SKM-1 (cell line): Measurements from ENCODE around the gene RIN3.

Experiments
- DNase-seq: peaks from one replicate; lab custom pipeline; 2025; ENCODE audit not compliant: unreplicated experiment; lab: John Stamatoyannopoulos, UW

Gene RIN3

DNA sequence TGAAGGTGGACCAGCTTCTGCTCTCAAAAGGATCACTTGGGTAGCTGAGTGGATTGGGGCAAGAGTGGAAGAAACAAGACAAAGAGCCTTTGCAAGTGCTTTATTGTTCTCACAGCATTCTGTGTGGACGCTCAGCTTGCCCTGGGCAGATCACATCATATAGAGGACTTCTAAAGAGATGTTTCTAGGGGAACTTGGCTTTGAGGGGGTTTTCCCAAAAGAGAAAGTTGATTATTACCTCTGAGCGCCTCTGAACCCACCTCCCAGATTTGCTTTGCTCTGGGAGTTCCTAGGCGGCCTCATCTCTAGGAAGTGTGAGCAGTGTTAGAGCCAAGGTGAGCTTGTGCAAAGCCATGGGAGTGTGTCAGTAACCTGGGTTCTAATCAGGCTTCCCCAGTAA, 81.7 kb downstream of the RIN3 start:
- DNase-seq = no peak

DNA sequence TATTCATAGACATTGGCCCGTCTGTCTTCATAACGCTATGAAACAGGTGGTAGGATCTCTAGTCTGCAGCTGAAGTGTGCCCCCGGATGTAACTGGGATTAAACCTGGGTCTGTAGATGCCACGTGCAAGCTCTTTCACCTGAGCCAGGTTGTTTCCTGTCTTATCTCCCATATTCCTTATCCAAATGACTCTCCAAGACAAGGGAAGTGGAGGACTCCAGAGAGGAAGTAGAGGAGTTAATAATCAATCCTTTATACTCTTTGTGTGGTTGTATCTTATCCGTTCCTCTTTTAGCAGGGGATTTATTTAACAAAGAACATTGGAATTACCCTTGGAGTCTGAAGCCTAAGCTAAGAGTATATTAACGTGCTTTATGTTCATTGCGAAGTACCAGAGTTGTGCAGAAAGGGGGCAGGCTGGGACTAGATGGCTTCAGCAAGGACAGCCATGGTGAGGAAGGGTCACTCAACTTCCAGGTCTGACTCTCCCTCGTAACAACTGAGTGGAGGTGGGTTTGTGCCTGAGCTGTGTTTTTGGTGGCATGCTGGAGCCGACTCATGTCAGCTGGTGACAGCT, 82.8 kb downstream of the RIN3 start:
- DNase-seq = no peak

DNA sequence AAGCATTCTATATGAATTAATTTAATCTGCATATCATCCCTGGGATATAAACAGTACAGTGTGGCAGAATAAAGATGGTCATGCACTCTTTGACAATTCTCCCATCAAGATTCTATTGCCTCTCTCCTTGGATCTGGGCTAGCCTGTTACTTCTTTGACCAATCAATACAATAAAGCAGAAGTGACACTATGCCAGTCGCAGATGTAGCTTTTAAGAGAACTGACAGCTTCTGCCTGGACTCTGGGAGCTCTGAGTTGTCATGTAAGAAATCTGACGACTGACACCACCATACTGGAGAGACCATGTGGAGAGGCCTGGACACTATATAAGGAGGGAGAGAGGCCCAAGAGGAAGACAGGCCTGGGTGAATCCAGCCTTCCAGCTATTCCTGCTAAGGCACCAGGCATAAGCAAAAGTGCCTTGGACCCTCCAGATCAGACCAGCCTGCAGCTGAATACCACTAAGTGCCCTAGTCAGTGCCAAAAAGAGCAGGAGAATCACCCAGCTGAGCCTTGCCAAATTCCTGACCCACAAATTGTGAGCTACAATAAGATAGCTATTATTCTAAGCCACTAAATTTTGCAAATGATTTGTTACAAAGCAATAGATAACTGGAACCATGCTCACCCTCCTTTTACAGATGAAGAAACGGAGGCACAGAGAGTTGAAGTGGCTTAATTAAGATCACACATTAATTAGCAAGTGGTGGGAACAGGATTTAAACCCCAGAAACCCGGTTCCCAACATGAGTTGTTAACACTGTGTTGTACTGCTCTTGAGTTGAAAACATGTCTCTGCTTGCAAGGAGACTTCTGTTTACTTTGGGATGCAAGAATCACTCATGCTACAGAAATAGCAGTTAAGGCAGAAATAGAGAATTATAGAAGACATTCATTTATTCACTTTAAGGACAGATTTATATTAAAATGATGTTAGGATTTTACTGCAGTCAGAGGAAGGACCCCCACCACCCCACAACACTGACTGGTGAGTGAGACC, 84.6 kb downstream of the RIN3 start:
- no peak for DNase-seq

- no peak for DNase-seq
Measured at GRCh38 chr14:92599811-92600210, 86.2 kb downstream of the RIN3 start.

DNA sequence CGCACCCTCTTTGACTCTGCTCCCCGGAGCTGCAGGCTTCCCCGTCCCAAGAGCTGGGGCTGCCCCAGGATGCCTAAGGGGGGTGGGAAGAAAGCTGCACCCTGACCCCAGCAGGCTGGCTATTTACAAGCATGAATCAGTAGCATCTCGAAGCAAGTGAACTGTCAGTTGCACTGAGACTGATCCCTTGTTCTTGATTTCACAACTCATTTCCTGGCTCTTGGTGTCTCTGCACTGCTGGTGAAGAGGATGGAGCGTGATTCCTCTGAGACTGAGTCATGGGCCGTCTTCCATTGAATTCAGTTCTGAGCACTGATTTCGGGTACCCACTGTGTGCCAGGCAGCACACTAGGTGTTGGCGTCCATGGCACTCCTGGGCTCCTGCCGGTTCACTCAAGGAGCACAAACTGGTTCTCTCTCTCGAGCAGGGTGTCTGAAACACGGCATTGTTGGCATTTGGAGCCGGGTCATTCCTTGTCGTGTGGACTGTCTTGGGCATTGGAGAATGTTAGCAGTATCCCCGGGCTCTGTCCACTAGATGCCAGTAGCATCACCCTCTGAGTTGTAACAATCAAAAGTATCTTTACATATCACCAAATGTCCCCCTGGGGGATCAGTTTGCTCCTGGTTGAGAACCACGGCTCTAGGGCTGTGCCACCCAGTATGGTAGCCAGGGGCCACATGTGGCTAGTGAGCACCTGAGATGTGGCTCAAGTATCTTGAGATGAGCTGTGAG, 86.9 kb downstream of the RIN3 start:
- DNase-seq = peak; percentile 6

DNA sequence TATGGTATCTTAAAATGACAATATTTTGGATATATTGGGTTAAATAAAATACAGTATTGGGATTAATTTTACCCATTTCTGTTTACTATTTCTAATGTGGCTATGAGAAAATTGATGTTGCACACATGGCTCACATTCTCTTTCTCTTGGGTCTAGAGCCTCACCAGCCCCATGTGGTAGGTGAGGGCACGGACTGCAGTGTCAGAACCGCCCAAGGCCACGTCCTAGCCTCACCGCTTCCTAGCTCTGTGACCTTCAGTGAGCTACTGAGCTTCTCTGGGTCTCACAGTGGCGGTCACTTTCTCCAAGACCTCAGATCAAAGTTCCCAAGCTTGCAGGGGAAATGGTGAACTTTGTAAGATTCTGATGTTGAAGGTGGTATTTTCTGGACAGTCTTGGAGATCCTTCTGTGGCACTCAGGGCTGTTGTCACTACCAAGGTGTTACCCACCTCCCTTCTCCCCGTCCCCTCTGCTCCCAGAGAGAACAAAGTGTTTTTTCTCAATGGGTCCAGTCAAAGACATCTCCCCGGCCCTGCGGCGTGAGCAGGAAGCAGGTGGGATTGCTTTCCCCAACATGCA, 87.6 kb downstream of the RIN3 start:
- no peak for DNase-seq

DNA sequence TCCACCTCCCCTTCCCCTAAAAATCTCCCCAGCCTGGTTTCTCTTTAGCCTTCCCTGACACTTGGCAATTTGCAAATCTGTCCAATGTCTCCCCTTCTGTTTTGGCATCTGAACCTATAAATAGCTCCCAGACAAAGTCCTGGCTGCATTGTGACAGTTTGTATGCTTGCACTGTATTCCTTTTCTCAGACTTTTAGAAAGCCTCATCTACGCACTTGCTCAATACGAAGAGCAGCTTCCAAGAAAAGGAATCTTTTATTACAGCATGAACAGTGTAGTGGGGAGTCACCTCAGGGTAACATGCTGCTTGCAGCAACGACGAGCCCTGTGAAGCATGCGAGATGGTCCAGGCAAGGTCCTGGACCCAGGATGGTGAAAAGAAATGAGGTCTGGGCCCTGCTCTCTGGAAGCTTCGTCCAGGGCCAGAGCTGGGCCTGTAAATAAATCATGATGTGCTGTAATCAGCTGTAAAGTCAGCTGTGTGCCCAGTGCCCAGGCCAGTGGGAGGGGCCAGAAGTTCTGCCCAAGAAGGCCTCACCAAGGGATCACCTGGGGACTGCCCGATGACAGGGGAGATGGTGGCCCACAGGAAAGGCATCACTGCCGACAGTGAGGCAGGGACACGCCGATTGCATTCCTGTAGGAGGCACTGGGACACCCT, 88.3 kb downstream of the RIN3 start:
- no peak for DNase-seq

DNA sequence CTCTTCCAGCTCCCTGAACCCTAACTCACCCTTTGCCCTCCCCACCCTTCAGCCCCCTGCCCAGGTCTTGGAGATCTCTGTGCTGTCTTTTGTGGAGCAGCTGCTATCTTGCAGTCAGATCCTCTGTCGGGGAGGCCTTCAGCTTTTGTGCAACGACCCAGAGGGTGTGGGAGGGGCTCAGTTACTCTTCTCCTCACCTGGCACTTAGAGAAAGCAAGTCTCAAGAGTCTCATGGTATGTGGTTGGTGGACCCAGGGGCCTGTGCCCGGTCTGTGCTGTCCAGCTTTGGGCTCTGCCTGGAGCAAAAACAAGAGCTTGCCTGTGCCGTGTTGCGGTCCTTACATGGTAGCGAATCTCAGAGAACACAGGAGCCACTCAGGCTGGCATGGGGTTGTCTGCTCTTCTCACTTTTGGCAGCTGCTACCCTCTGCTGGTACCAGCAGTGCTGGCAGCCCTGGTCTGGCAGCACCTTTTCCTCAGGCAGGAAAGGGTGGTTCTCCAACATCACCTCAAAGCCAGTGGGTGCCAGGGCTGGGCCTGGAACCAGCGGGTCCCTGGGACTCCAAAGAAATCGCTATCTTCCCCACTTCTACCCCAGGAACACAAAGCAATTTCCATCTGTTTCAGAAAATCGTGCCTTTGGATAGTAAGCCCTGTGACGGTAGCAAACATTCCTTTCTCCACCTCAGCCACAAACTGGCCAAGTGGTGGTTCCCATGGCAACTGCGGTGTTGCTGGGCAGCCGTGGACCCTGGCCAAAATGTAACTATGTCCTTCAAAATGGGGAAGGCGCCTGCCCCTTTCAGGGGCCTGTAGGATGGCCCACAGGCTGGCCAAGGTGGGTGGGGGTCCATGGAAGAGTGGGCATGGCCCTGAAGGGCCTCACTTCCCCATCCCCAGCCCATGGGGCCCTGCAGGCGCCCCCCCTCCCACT, 90.0 kb downstream of the RIN3 start:
- DNase-seq = no peak

- no peak for DNase-seq
Measured at GRCh38 chr14:92605274-92605940, 91.8 kb downstream of the RIN3 start.

GRCh38 chr14:92607251-92607650, 93.7 kb downstream of the RIN3 start:
- no peak for DNase-seq

- no peak for DNase-seq
Measured at GRCh38 chr14:92607702-92608429, 94.3 kb downstream of the RIN3 start.

- no peak for DNase-seq
Measured at GRCh38 chr14:92609955-92610354, 96.4 kb downstream of the RIN3 start.

GRCh38 chr14:92610849-92611271, 97.3 kb downstream of the RIN3 start:
- DNase-seq = no peak

DNA sequence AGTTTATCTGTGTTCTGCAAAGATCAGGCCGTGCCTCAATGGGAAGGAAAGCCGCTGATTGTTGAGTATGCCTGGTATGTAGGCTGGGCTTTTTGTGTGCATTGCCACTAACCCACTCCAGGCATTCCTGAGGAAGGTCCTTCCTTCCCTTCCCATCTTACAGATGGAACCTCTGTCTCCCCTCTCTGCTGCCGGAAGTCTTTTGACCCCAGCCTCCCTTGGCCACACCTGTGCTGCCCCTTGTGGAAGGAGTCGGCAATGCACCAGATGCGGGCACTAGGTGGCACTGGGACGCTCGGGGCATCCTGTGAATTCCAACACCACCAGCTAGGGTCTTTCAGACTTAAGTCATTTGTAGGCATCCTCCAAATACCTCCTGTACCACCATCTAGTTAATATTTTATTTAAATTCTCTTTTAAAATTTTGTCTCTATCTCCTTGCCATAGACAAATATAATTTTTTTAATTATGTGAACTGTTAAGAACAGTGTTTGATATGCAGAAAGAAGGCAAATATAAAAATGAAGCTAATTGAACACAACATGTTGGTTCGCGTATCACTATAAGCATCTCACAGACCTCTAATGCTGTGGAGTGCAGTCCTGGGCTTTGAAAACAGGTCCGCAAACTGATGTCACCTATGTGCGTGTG, 99.6 kb downstream of the RIN3 start:
- DNase-seq = no peak

GRCh38 chr14:92613681-92614260, 100.2 kb downstream of the RIN3 start:
- no peak for DNase-seq

DNA sequence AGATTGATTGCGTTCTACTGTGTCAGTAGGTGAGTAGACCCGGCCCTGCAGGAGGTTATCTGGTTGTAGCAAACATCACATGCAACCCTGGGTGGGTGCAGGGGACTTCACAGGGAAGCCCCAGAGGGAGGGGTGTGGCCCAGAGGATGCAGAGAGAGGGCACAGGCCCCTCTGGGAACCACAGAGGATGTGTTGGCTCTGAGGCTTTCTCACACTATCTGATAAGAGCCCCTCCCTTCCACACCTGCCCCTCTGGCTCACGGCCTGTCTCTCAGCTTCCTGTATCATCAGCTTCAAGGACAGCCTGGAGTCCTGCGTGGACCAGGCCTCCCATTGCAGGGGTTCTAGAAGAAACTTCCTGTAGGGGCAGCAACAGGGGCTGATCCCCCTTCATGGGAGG, 101.9 kb downstream of the RIN3 start:
- no peak for DNase-seq

- DNase-seq = no peak
Measured at GRCh38 chr14:92616178-92616577, 102.6 kb downstream of the RIN3 start.

DNA sequence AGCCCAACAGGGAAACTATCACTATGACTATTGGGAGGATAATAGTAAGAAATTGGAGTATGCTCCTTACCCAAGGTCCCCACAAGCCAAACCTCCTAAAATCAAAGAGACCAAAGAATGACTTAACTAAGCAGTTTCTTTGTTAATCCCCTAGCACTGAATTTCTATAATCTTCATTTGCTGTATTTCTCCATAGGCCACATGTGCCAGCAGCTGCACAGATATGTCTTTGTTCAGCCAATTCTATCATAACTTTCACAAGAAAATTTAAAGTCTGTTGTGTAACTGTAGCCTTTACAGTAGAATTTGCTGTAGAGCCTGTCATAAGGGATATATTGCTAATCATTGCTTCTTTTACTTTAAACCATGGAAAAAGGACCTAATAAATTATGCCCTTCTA, 104.0 kb downstream of the RIN3 start:
- no peak for DNase-seq
